Measurements from ENCODE around the gene UCHL1.

The UCHL1 gene

GRCh38 chr4:41241919-41242318 is 14.8 kb upstream of the UCHL1 start:
- no peak overlapping the region for H3K9ac ChIP-seq (ENCODE audit: low read depth, low read length)
- no peaks in the 10 kb centered on the region for H3K4me1 ChIP-seq (ENCODE audit: control insufficient read depth, insufficient read depth, low read length)
- H3K9me3 ChIP-seq (replicated peaks; ENCODE audit: low read length), result no peaks in the 10 kb centered on the region
- no peak overlapping the region for H3K4me3 ChIP-seq (ENCODE audit: low read length)
- no peak overlapping the region for H3K4me2 ChIP-seq (ENCODE audit: low read length)
- H3K27me3 ChIP-seq (ENCODE audit: control insufficient read depth, insufficient read depth, low read length), result peaks cover 21% of the 10 kb centered on the region
- H3K36me3 ChIP-seq (ENCODE audit: insufficient read depth, low read length), result no peaks in the 10 kb centered on the region

- H3K36me3 ChIP-seq (ENCODE audit: insufficient read depth, low read length), result no peaks in the 10 kb centered on the region
Measured at GRCh38 chr4:41245983-41246382, 10.7 kb upstream of the UCHL1 start.

GRCh38 chr4:41256131-41256739 is 493 bp upstream of the UCHL1 start:
- H3K9me3 ChIP-seq (replicated peaks; ENCODE audit: low read length), result no peaks in the 10 kb centered on the region
- peaks cover 37% of the 10 kb centered on the region for H3K27me3 ChIP-seq (ENCODE audit: control insufficient read depth, insufficient read depth, low read length)
- peaks cover 11% of the 10 kb centered on the region for H3K36me3 ChIP-seq (ENCODE audit: insufficient read depth, low read length)
- H3K9ac ChIP-seq (ENCODE audit: low read depth, low read length), result peak overlapping the region; percentile 81
- peak overlapping the region; percentile 85 for H3K4me2 ChIP-seq (ENCODE audit: low read length)
- peaks cover 9% of the 10 kb centered on the region for H3K4me1 ChIP-seq (ENCODE audit: control insufficient read depth, insufficient read depth, low read length)
- H3K4me3 ChIP-seq (ENCODE audit: low read length), result peak overlapping the region; percentile 85

More at GRCh38 chr4:41245983-41246382, 10.7 kb upstream of the UCHL1 start:
- no peaks in the 10 kb centered on the region for H3K4me1 ChIP-seq (ENCODE audit: control insufficient read depth, insufficient read depth, low read length)
- no peaks in the 10 kb centered on the region for H3K9me3 ChIP-seq (replicated peaks; ENCODE audit: low read length)
- H3K9ac ChIP-seq (ENCODE audit: low read depth, low read length), result no peak overlapping the region
- H3K27me3 ChIP-seq (ENCODE audit: control insufficient read depth, insufficient read depth, low read length), result peaks cover 45% of the 10 kb centered on the region
- H3K4me2 ChIP-seq (ENCODE audit: low read length), result no peak overlapping the region
- no peak overlapping the region for H3K4me3 ChIP-seq (ENCODE audit: low read length)

- H3K9me3 ChIP-seq (replicated peaks; ENCODE audit: low read length), result no peaks in the 10 kb centered on the region
- H3K36me3 ChIP-seq (ENCODE audit: insufficient read depth, low read length), result peaks cover 20% of the 10 kb centered on the region
- peak overlapping the region; percentile 85 for H3K4me2 ChIP-seq (ENCODE audit: low read length)
- peaks cover 36% of the 10 kb centered on the region for H3K27me3 ChIP-seq (ENCODE audit: control insufficient read depth, insufficient read depth, low read length)
- H3K9ac ChIP-seq (ENCODE audit: low read depth, low read length), result peak overlapping the region; percentile 81
- H3K4me1 ChIP-seq (ENCODE audit: control insufficient read depth, insufficient read depth, low read length), result peaks cover 9% of the 10 kb centered on the region
- peak overlapping the region; percentile 85 for H3K4me3 ChIP-seq (ENCODE audit: low read length)
Measured at GRCh38 chr4:41257257-41257901, 651 bp downstream of the UCHL1 start.

- H3K27me3 ChIP-seq (ENCODE audit: control insufficient read depth, insufficient read depth, low read length), result peaks cover 31% of the 10 kb centered on the region
- H3K4me2 ChIP-seq (ENCODE audit: low read length), result peak overlapping the region; percentile 85
- H3K9ac ChIP-seq (ENCODE audit: low read depth, low read length), result peak overlapping the region; percentile 81
- no peaks in the 10 kb centered on the region for H3K9me3 ChIP-seq (replicated peaks; ENCODE audit: low read length)
- H3K4me1 ChIP-seq (ENCODE audit: control insufficient read depth, insufficient read depth, low read length), result peaks cover 9% of the 10 kb centered on the region
- H3K4me3 ChIP-seq (ENCODE audit: low read length), result peak overlapping the region; percentile 85
- peaks cover 25% of the 10 kb centered on the region for H3K36me3 ChIP-seq (ENCODE audit: insufficient read depth, low read length)
Measured at GRCh38 chr4:41257906-41258305, 1.2 kb downstream of the UCHL1 start.

GRCh38 chr4:41258783-41259182 is 2.1 kb downstream of the UCHL1 start:
- H3K27me3 ChIP-seq (ENCODE audit: control insufficient read depth, insufficient read depth, low read length), result peaks cover 25% of the 10 kb centered on the region
- peaks cover 34% of the 10 kb centered on the region for H3K36me3 ChIP-seq (ENCODE audit: insufficient read depth, low read length)
- no peaks in the 10 kb centered on the region for H3K9me3 ChIP-seq (replicated peaks; ENCODE audit: low read length)
- H3K4me3 ChIP-seq (ENCODE audit: low read length), result no peak overlapping the region
- H3K9ac ChIP-seq (ENCODE audit: low read depth, low read length), result no peak overlapping the region
- peak overlapping the region; percentile 85 for H3K4me2 ChIP-seq (ENCODE audit: low read length)
- H3K4me1 ChIP-seq (ENCODE audit: control insufficient read depth, insufficient read depth, low read length), result peaks cover 9% of the 10 kb centered on the region

- H3K4me1 ChIP-seq (ENCODE audit: control insufficient read depth, insufficient read depth, low read length), result peaks cover 9% of the 10 kb centered on the region
- H3K4me3 ChIP-seq (ENCODE audit: low read length), result no peak overlapping the region
- no peaks in the 10 kb centered on the region for H3K9me3 ChIP-seq (replicated peaks; ENCODE audit: low read length)
- H3K4me2 ChIP-seq (ENCODE audit: low read length), result no peak overlapping the region
- H3K9ac ChIP-seq (ENCODE audit: low read depth, low read length), result no peak overlapping the region
- H3K27me3 ChIP-seq (ENCODE audit: control insufficient read depth, insufficient read depth, low read length), result peaks cover 17% of the 10 kb centered on the region
- peaks cover 47% of the 10 kb centered on the region for H3K36me3 ChIP-seq (ENCODE audit: insufficient read depth, low read length)
Measured at GRCh38 chr4:41260116-41260733, 3.5 kb downstream of the UCHL1 start.

GRCh38 chr4:41262198-41262597 is 5.5 kb downstream of the UCHL1 start:
- no peaks in the 10 kb centered on the region for H3K9me3 ChIP-seq (replicated peaks; ENCODE audit: low read length)
- no peak overlapping the region for H3K4me2 ChIP-seq (ENCODE audit: low read length)
- H3K4me1 ChIP-seq (ENCODE audit: control insufficient read depth, insufficient read depth, low read length), result peaks cover 5% of the 10 kb centered on the region
- H3K27me3 ChIP-seq (ENCODE audit: control insufficient read depth, insufficient read depth, low read length), result no peaks in the 10 kb centered on the region
- H3K36me3 ChIP-seq (ENCODE audit: insufficient read depth, low read length), result peaks cover 60% of the 10 kb centered on the region
- H3K4me3 ChIP-seq (ENCODE audit: low read length), result no peak overlapping the region
- no peak overlapping the region for H3K9ac ChIP-seq (ENCODE audit: low read depth, low read length)

GRCh38 chr4:41264212-41264611 is 7.5 kb downstream of the UCHL1 start:
- Histone ChIP-seq H3K4me1 (ENCODE audit: control insufficient read depth, insufficient read depth, low read length) (no peaks in the 10 kb centered on the region), H3K4me3 (ENCODE audit: low read length) (no peak overlapping the region), H3K4me2 (ENCODE audit: low read length) (no peak overlapping the region), H3K36me3 (ENCODE audit: insufficient read depth, low read length) (peaks cover 60% of the 10 kb centered on the region), H3K27me3 (ENCODE audit: control insufficient read depth, insufficient read depth, low read length) (no peaks in the 10 kb centered on the region), H3K9ac (ENCODE audit: low read depth, low read length) (no peak overlapping the region), H3K9me3 (replicated peaks; ENCODE audit: low read length) (no peaks in the 10 kb centered on the region)

GRCh38 chr4:41267997-41268396 is 11.3 kb downstream of the UCHL1 start:
- Histone ChIP-seq H3K4me2 (ENCODE audit: low read length) (no peak overlapping the region), H3K4me3 (ENCODE audit: low read length) (no peak overlapping the region), H3K27me3 (ENCODE audit: control insufficient read depth, insufficient read depth, low read length) (no peaks in the 10 kb centered on the region), H3K9me3 (replicated peaks; ENCODE audit: low read length) (no peaks in the 10 kb centered on the region), H3K4me1 (ENCODE audit: control insufficient read depth, insufficient read depth, low read length) (no peaks in the 10 kb centered on the region), H3K36me3 (ENCODE audit: insufficient read depth, low read length) (peaks cover 33% of the 10 kb centered on the region), H3K9ac (ENCODE audit: low read depth, low read length) (no peak overlapping the region)

- Histone ChIP-seq H3K9ac (ENCODE audit: low read depth, low read length) (no peak overlapping the region), H3K9me3 (replicated peaks; ENCODE audit: low read length) (no peaks in the 10 kb centered on the region), H3K4me2 (ENCODE audit: low read length) (no peak overlapping the region), H3K4me1 (ENCODE audit: control insufficient read depth, insufficient read depth, low read length) (no peaks in the 10 kb centered on the region), H3K4me3 (ENCODE audit: low read length) (no peak overlapping the region), H3K36me3 (ENCODE audit: insufficient read depth, low read length) (peaks cover 24% of the 10 kb centered on the region), H3K27me3 (ENCODE audit: control insufficient read depth, insufficient read depth, low read length) (no peaks in the 10 kb centered on the region)
Measured at GRCh38 chr4:41268721-41269517, 12.2 kb downstream of the UCHL1 start.
